Germinal center (tissue), 1 donor: ENCODE measurements around the gene RD3L.

Source experiments
- DNase-seq: peaks from one replicate; pipeline ENCODE4 v3.0.0; 2012; ENCODE audit warnings: mixed read lengths, low spot score

Gene RD3L

DNA sequence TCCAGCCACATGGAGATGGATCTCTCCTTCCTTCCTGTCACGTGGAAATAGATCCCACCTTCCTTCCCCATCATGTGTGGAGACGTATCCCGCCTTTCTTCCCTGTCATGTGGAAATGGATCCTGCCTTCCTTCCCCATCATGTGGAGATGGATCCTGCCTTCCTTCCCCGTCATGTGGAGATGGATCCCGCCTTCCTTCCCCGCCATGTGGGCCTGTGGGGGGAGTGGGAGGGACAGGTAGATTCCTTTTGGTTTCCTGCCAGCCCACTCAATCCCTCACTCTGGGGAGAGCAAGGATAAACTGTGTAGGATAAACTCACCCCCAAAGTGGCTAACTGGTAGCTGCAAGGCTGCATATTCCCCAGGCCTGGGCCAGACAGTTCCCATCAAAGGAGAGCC is 45.8 kb downstream of the RD3L start:
- DNase-seq: no peak

DNA sequence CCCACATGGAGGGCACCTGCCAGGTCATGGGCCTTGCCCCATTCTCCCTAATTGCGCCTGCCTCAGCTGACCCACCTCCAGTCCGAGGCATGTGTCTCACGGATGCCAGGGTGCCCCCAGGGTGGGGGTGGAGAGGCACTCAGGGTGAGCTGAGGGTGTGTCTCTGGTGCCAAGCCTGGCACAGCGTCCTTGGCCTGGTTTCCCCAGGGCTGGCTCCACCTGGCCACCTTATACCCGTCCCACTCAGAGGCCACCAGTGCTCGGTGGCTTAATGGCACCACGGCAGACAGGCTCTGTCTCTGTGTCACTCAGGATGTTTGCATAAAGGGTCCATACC is 47.6 kb downstream of the RD3L start:
- no peak for DNase-seq

DNA sequence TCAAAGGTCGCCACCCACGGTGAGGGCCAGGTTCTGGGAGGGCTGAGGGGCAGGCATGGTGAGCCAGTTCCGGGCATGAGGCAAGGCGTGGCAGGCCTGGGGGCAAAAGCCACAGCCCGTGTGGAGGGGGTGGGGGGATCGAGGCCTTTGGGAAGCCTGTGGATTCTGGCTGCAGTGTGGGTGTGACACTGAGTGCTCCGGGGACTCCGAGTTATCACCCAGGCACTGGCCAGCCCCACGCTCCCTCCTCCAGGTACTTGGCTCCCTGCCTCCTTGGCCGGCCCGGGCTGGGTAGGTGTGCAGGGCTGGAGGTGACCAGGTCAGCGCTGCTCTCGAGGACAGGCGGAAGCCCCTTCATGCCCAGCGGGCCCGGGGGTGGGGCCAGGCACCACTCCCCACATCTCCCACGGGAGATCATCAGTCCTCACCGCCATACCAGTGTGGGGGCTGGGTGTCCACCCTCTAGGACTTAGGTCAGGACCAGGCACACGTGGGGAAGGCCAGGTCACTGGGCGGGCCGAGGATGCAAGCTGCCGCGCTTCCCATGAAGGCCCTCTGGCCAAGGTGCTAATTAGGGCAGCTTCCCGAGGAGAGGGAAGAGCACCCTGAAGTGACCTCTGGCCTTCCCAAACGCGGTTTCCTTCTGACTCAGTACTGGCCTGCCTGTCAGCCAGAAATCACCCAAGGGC is 48.2 kb downstream of the RD3L start:
- no peak for DNase-seq

DNA sequence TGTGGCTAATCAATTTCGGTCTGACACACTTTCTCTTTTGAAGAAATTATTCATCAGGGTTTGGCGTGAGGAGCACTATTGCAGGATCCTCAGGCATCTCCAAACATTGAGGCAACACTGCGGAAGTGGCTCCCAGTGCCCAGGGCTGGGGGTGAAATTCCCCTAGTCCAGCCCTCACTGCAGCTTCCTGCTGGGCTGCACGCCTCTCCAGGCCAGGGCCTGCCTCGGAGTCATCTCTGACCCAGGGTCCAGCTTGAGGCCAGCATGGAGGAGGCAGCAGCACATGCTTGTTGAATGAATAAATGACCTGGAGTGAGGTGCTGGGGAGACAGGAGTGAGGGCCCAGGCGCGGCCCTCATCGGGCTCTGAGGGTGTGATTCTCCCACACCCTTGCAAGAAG is 50.1 kb downstream of the RD3L start:
- DNase-seq: no peak

DNA sequence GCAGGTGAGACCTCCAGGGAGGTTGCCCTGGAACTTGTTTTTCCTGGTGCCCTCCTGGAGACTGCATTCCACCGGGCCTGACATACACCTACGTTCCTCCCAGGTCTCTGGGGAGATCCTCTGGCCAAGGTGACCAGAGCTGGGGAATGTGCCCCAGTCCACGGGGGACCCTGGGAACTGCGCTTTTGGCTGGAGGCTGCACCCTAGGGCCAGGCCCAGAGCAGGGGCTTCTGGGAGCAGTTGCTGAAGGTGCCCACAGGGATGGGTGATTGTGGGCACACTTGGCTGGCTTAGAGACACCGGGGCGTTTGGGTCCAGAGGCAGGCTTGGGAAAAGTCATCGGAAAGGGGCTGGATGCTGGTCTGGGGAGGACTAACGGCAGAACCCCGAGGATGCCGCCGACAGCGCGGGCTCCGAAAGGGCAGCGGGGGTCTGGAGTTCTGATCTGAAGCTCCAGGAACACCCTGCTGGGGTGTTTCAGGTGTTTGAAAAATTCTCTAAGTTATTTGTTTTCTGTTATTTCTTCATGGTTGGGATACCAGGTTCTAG is 50.6 kb downstream of the RD3L start:
- DNase-seq: no peak

DNA sequence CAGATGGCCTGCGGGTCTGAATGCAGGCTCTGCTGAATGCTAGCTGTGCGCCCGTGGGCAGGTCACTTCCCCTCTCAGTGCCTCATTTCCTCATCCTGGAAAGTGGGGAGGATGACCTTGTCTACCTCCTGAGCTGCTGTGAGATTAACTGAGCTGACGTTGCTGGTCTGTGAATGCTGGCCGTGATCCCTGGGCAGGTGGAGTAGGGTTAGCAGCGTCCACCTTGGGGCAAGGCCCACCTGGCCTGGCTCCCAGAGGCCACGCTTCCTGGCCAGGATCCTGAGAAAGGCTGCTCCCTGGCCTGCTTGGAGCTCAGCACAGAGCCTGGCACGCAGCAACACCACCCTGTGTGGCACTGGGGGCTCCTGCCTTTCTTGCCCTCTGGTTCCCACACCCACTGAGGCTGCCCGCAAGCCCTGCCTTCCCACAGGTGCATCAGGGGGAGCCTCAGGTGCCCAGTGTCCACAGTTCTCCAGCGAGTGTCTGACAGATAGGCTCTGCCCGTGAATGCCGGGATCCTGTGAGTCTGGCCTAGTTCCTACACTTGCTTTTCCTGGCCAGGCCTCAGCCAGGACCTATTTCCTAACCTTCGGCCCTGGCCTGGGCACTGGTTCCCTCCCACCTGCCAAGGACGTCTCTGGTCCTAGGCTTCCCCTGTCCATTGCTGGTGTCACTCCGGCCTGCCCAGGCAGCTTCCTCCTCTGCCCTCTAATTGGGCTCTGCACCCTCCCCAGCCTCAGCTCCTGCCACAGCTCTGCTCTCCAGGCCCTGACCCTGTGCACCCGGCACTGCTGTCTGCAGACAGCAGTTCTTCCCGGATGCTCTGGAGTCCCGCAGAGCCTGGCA is 51.3 kb downstream of the RD3L start:
- no peak for DNase-seq
